Suprapubic skin (tissue), 4 donors: ENCODE results near the gene UBE2QL1.

Experiments
- CTCF ChIP-seq, 2 donors: fragments of 200-600 bp in 1 of 2; fragments of 450-650 bp in 1 of 2; sonication (generic) in 1 of 2; IDR thresholded peaks; one replicate each; pipeline ENCODE4 v1.5.1; 2016 to 2019; ENCODE audit warnings: antibody characterized with exemption in 2 of 2, mild to moderate bottlenecking in 1 of 2, moderate library complexity in 1 of 2
- POLR2A ChIP-seq, 2 donors: fragments of 450-650 bp; IDR thresholded peaks; one replicate each; pipeline ENCODE4 v1.6.1; 2017; ENCODE audit warnings: antibody characterized with exemption in 2 of 2, mild to moderate bottlenecking in 2 of 2, moderate library complexity in 2 of 2
- POLR2AphosphoS5 ChIP-seq, 3 donors: sonication (generic); formaldehyde crosslinking; IDR thresholded peaks; one replicate each; pipeline ENCODE4 v1.6.1; 2017; ENCODE audit warnings: antibody characterized with exemption in 3 of 3

- no peak for TF ChIP-seq POLR2A (IDR thresholded peaks at IDR 0.05)
- TF ChIP-seq POLR2AphosphoS5 (IDR thresholded peaks at IDR 0.05) = no peak
- TF ChIP-seq CTCF (IDR thresholded peaks at IDR 0.05) = no peak
Measured at GRCh38 chr5:6459896-6460295, 11.2 kb downstream of the UBE2QL1 start.
